ENCODE data around the gene PGS1.

DNA sequence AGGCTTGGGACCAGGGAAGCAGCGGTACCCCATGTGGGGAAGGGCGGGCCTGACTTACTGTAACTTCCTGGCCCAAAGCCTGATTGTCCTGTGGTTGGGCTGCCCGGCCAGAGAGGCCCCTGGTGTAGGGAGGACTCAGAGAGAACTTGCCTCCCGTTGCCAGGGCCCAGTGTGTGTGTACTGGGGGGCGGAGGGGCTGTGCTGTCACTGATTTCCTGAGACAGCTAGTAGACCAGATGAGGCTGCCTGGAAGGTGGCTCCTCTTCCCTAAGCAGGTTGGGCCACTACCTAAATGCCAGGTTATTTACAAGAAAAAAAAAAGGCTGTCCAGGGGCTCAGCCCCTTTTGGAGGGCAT, 35.3 kb upstream of the PGS1 start:
- TF ChIP-seq, protein P1, sequence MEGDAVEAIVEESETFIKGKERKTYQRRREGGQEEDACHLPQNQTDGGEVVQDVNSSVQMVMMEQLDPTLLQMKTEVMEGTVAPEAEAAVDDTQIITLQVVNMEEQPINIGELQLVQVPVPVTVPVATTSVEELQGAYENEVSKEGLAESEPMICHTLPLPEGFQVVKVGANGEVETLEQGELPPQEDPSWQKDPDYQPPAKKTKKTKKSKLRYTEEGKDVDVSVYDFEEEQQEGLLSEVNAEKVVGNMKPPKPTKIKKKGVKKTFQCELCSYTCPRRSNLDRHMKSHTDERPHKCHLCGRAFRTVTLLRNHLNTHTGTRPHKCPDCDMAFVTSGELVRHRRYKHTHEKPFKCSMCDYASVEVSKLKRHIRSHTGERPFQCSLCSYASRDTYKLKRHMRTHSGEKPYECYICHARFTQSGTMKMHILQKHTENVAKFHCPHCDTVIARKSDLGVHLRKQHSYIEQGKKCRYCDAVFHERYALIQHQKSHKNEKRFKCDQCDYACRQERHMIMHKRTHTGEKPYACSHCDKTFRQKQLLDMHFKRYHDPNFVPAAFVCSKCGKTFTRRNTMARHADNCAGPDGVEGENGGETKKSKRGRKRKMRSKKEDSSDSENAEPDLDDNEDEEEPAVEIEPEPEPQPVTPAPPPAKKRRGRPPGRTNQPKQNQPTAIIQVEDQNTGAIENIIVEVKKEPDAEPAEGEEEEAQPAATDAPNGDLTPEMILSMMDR (IDR thresholded peaks at IDR 0.05) = no peak
- TF ChIP-seq POLR2A (IDR thresholded peaks at IDR 0.05) = no peak

Data from tibial nerve (tissue), 3 donors.